Testis (tissue), 3 donors: Measurements from ENCODE around the gene COQ9. TPM values are rescaled to one million over a fixed set of nuclear protein-coding genes. Genes with fewer than 3 reads are reported as not detected.

ENCODE experiments used
- DNase-seq: peaks from one replicate; pipeline ENCODE4 v3.0.0-alpha.2; 2019
- H3K27ac ChIP-seq, 2 donors: fragments of 200-600 bp; sonication (generic); one replicate each; pipeline ENCODE4 v1.5.1; 2019
- H3K27me3 ChIP-seq: fragments of 200-600 bp; sonication (generic); one replicate; pipeline ENCODE4 v1.5.1; 2019
- H3K36me3 ChIP-seq: fragments of 200-600 bp; sonication (generic); one replicate; pipeline ENCODE4 v1.5.1; 2017; ENCODE audit warnings: low read depth; ENCODE audit errors: missing control alignments
- H3K4me1 ChIP-seq: fragments of 200-600 bp; sonication (generic); one replicate; pipeline ENCODE4 v1.5.1; 2019
- H3K4me3 ChIP-seq, 2 donors: fragments of 200-600 bp; sonication (generic); one replicate each; pipeline ENCODE4 v1.5.1; 2017 to 2019
- H3K9me3 ChIP-seq: fragments of 200-600 bp; sonication (generic); one replicate; pipeline ENCODE4 v1.5.1; 2017
- CTCF ChIP-seq, 3 experiments: fragments of 450-650 bp in 2 of 3; fragments of 200-600 bp in 1 of 3; sonication (generic) in 1 of 3; IDR thresholded peaks; one replicate each; pipeline ENCODE4 v1.5.1; 2016 to 2019; ENCODE audit warnings: antibody characterized with exemption in 3 of 3, mild to moderate bottlenecking in 2 of 3, moderate library complexity in 1 of 3
- POLR2A ChIP-seq: fragments of 450-650 bp; IDR thresholded peaks from one replicate; pipeline ENCODE4 v1.6.1; 2017; ENCODE audit warnings: antibody characterized with exemption, mild to moderate bottlenecking, moderate library complexity
- WGBS, 2 donors: methylation state at CpG; one replicate each; pipeline ENCODE4 v1.1.5; 2018; 5-methylcytosine and 5-hydroxymethylcytosine counted together
- intact Hi-C: fragments of 100-400 bp; cut with DNase I; formaldehyde crosslinking; loops from one replicate; pipeline ENCODE4 v1.15.1; 2023; ENCODE audit warnings: low total_unique reads
- polyA plus RNA-seq: library from polyadenylated mRNA; stranded (reverse); fragments of 350-450 nt; fragmentation: Illumina TruSeq; extraction: RNeasy Lipid Tissue Mini Kit (QIAGEN cat#74804); gene quantifications from one replicate; pipeline ENCODE4 v1.2.3, GENCODE V29; 2014; ENCODE audit warnings: low read depth, low replicate concordance; ENCODE audit not compliant: insufficient read depth
- total RNA-seq, 2 donors: library from RNA; depleted of rRNA; stranded (reverse); fragments of >200 nt; gene quantifications; one replicate each; pipeline ENCODE4 v1.2.3, GENCODE V29; 2016

Gene COQ9
- total and polyA plus RNA-seq, 3 donors from 2014 or later = 74.1 to 93.5 (median 77.1) TPM

GRCh38 chr16:57423152-57423551, 24.1 kb upstream of the COQ9 start:
- intact Hi-C loops = loop anchor here (10.0 kb wide), 1 partner anchor 92 kb away; no protein-coding TSS in a partner anchor

DNA sequence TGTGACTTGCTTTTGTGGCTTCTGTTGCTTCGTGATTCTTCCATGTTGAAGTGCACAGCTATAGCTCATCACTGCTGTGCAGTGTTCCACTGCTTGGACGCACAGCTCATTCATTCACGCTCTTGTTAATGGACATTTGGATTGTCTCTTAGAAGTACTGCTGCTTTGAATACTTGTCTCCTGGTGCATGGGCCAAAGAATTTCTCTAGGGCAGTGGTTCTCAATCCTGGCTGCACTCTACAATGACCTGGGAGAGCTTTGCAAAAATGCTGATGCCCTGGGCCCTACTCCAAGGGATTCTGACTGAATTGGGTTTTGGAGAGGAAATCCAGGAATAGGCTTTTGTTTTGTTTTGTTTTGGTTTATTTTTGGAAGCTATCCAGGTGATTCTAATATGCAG, 22.7 kb upstream of the COQ9 start:
- DNase-seq = no peak
- 72 to 76% methylated on average over 3 of the region's 3 CpGs for WGBS, 2 donors
- Histone ChIP-seq H3K9me3 (no peaks in the 10 kb centered on the region), H3K36me3 (no peaks in the 10 kb centered on the region), H3K27me3 (no peaks in the 10 kb centered on the region), H3K4me3 (no peak overlapping the region), H3K27ac (no peak overlapping the region), H3K4me1 (peaks cover 1% of the 10 kb centered on the region)
- TF ChIP-seq CTCF (IDR thresholded peaks at IDR 0.05) (no peak), POLR2A (no peak)
- intact Hi-C loops = loop anchor here (10.0 kb wide), 1 partner anchor 90 kb away; no protein-coding TSS in a partner anchor

More at GRCh38 chr16:57423152-57423551, 24.1 kb upstream of the COQ9 start:
- Histone ChIP-seq H3K27me3 (no peaks in the 10 kb centered on the region), H3K4me1 (peaks cover 9% of the 10 kb centered on the region), H3K36me3 (no peaks in the 10 kb centered on the region), H3K9me3 (no peaks in the 10 kb centered on the region), H3K27ac (no peak overlapping the region), H3K4me3 (no peak overlapping the region)
- 78 to 82% methylated on average over 2 of the region's 2 CpGs for WGBS, 2 donors
- TF ChIP-seq CTCF (IDR thresholded peaks at IDR 0.05) (no peak), POLR2A (no peak)
- no peak for DNase-seq

GRCh38 chr16:57426356-57426755, 20.9 kb upstream of the COQ9 start:
- WGBS, 2 donors = 86% methylated on average over 7 of the region's 7 CpGs; no CpG with 5 or more reads in 1 of the 2 donors
- DNase-seq = no peak
- Histone ChIP-seq H3K9me3 (no peaks in the 10 kb centered on the region), H3K27ac (no peak overlapping the region), H3K27me3 (no peaks in the 10 kb centered on the region), H3K4me3 (no peak overlapping the region), H3K4me1 (no peaks in the 10 kb centered on the region), H3K36me3 (no peaks in the 10 kb centered on the region)
- TF ChIP-seq CTCF (IDR thresholded peaks at IDR 0.05) = no peak
- TF ChIP-seq POLR2A = no peak
- intact Hi-C loops = loop anchor here (10.0 kb wide), 1 partner anchor 88 kb away; no protein-coding TSS in a partner anchor

DNA sequence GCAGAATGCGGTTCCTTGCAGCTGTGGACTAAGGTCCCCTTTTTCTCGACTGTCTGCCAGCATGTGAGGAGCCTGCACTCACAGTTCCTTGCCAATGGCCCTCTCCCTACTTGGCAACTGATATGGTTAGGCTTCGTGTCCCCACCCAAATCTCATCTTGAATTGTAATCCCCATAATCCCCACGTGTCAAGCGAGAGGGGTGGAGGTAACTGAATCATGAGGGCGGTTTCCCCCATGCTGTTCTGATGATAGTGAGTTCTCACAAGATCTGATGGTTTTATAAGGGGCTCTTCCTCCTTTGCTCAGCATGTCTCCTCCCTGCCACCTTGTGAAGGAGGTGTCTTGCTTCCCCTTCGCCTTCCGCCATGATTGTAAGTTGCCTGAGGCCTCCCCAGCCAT, 20.0 kb upstream of the COQ9 start:
- no peak for DNase-seq
- no peak overlapping the region for H3K27ac ChIP-seq
- H3K9me3 ChIP-seq = no peaks in the 10 kb centered on the region
- TF ChIP-seq CTCF (IDR thresholded peaks at IDR 0.05) (no peak), POLR2A (no peak)
- no peaks in the 10 kb centered on the region for H3K27me3 ChIP-seq
- no peaks in the 10 kb centered on the region for H3K4me1 ChIP-seq
- no peaks in the 10 kb centered on the region for H3K36me3 ChIP-seq
- intact Hi-C loops = loop anchor here (10.0 kb wide), 1 partner anchor 87 kb away; no protein-coding TSS in a partner anchor
- 72 to 76% methylated on average over 8 of the region's 8 CpGs for WGBS, 2 donors
- H3K4me3 ChIP-seq = no peak overlapping the region

DNA sequence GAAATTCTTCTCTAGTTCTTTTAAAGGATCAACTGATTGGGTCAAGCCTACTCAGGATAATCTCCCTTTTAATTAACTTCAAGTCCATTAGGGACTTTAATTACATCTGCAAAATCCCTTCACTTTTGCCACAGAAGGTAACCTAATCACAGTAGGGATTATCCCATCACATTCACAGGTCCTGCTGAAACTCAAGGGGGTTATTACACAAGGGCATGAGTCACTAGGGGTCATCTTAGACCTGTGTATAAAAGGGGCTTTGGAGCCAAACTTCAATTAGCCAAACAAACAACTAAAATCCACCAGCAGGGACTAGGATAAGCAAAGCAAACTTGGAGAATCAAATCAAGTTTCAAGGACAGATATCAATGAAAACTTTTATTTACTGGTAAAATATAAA, 19.5 kb upstream of the COQ9 start:
- no peak overlapping the region for H3K4me3 ChIP-seq
- intact Hi-C loops = loop anchor here (10.0 kb wide), 1 partner anchor 87 kb away; no protein-coding TSS in a partner anchor
- no peak overlapping the region for H3K27ac ChIP-seq
- no peak for TF ChIP-seq POLR2A
- TF ChIP-seq CTCF (IDR thresholded peaks at IDR 0.05) = no peak
- DNase-seq = no peak
- H3K4me1 ChIP-seq = no peaks in the 10 kb centered on the region
- no peaks in the 10 kb centered on the region for H3K36me3 ChIP-seq
- no peaks in the 10 kb centered on the region for H3K9me3 ChIP-seq
- no peaks in the 10 kb centered on the region for H3K27me3 ChIP-seq
